Endothelial cell of umbilical vein (primary cell): ENCODE results near the gene NEDD1. TPM values are rescaled to one million over a fixed set of nuclear protein-coding genes. Genes with fewer than 3 reads are reported as not detected.

Experiments used
- BruUV-seq: library from RNA; stranded (reverse); fragments of 400-500 nt; replicated peaks from 2 replicates; lab custom pipeline; 2021; lab: Mats Ljungman, UMichigan
- CTCF ChIA-PET: fragments of 300-600, 350-600 bp; sonication (Branson Sonifier 250); formaldehyde crosslinking; loops from one replicate; lab custom pipeline; 2021; ENCODE audit warnings: antibody characterized with exemption, inconsistent platforms; lab: Charles Lee
- POLR2A ChIA-PET: fragments of 300-600, 350-600 bp; sonication (Branson Sonifier 250); formaldehyde crosslinking; loops from one replicate; lab custom pipeline; 2021; ENCODE audit warnings: antibody characterized with exemption, inconsistent platforms; lab: Charles Lee
- DNase-seq: peaks from one replicate; pipeline ENCODE4 v3.0.0-alpha.2; 2011; ENCODE audit warnings: low read depth, low spot score
- FAIRE-seq: peaks from 2 replicates; lab custom pipeline; 2011; peaks lifted over from hg19 to GRCh38; lab: Jason Lieb, UNC
- H2AFZ ChIP-seq: 2 replicates; pipeline ENCODE4 v1.6.0; 2012; ENCODE audit warnings: low read depth, low read length, control low read depth, inconsistent platforms
- H3K27ac ChIP-seq: 2 replicates; pipeline ENCODE4 v1.5.1; 2011; ENCODE audit warnings: low read depth, mild to moderate bottlenecking, control low read depth, low read length, moderate library complexity; ENCODE audit not compliant: insufficient read depth
- H3K27me3 ChIP-seq, 2 experiments: 2 replicates each; pipeline versions ENCODE4 v1.6.0 to v1.6.1; 2011; ENCODE audit warnings: low read length in 2 of 2, mixed read lengths in 1 of 2; ENCODE audit not compliant: control insufficient read depth in 2 of 2, insufficient read depth in 2 of 2
- H3K36me3 ChIP-seq, 2 experiments: 2 replicates in 1 of 2; 3 replicates in 1 of 2; pipeline ENCODE4 v1.5.1; 2011; ENCODE audit warnings: low read length in 2 of 2, mild to moderate bottlenecking in 1 of 2, moderate library complexity in 1 of 2; ENCODE audit not compliant: control insufficient read depth in 2 of 2, insufficient read depth in 2 of 2; ENCODE audit errors: extremely low read depth in 1 of 2
- H3K4me1 ChIP-seq: 3 replicates; pipeline ENCODE4 v1.5.1; 2011; ENCODE audit warnings: mild to moderate bottlenecking, low read length; ENCODE audit not compliant: control insufficient read depth, insufficient read depth; ENCODE audit errors: extremely low read depth
- H3K4me2 ChIP-seq: 2 replicates; pipeline ENCODE4 v1.6.1; 2011; ENCODE audit warnings: low read length, control low read depth, mixed read lengths; ENCODE audit not compliant: insufficient read depth
- H3K4me3 ChIP-seq, 3 experiments: fragments of 200-600 bp in 1 of 3; sonication (generic), shearing (Covaris generic) in 1 of 3; replicated peaks in 1 of 3; 2 replicates each; pipeline ENCODE4 v1.5.1; 2011 to 2016; ENCODE audit warnings: control low read depth in 3 of 3, low read length in 3 of 3, mild to moderate bottlenecking in 2 of 3, inconsistent platforms in 1 of 3, low read depth in 1 of 3, moderate library complexity in 1 of 3; ENCODE audit not compliant: insufficient read depth in 1 of 3
- H3K79me2 ChIP-seq: 2 replicates; pipeline ENCODE4 v1.6.0; 2012; ENCODE audit warnings: low read length, inconsistent platforms; ENCODE audit not compliant: control insufficient read depth, insufficient read depth
- H3K9ac ChIP-seq: replicated peaks from 2 replicates; pipeline ENCODE3; 2011; ENCODE audit warnings: low read length, control low read depth; ENCODE audit not compliant: insufficient read depth; ENCODE audit errors: extremely low read depth
- H3K9me1 ChIP-seq: replicated peaks from 3 replicates; pipeline ENCODE4 v1.6.0; 2011; ENCODE audit warnings: mild to moderate bottlenecking, low read length; ENCODE audit not compliant: control insufficient read depth, insufficient read depth; ENCODE audit errors: extremely low read depth
- H3K9me3 ChIP-seq: replicated peaks from 2 replicates; pipeline ENCODE4 v1.5.1; 2012; ENCODE audit warnings: low read length, inconsistent platforms; ENCODE audit not compliant: control insufficient read depth, insufficient read depth
- H4K20me1 ChIP-seq: replicated peaks from 2 replicates; pipeline ENCODE3; 2011; ENCODE audit warnings: mild to moderate bottlenecking, low read length; ENCODE audit not compliant: control insufficient read depth, insufficient read depth; ENCODE audit errors: extremely low read depth
- CTCF ChIP-seq, 2 donors: IDR thresholded peaks; 1 replicate in 1 of 2; 2 replicates in 1 of 2; pipeline ENCODE4 v1.5.1; 2011; ENCODE audit warnings: low read length in 2 of 2, mild to moderate bottlenecking in 2 of 2, moderate library complexity in 2 of 2, control low read depth in 1 of 2, inconsistent platforms in 1 of 2, low read depth in 1 of 2; ENCODE audit not compliant: insufficient read depth in 1 of 2; ENCODE audit errors: extremely low read depth in 1 of 2
- EZH2 ChIP-seq: IDR thresholded peaks from 2 replicates; pipeline ENCODE4 v1.6.1; 2012; ENCODE audit warnings: borderline replicate concordance, low read depth, mild to moderate bottlenecking, moderate library complexity, low read length, inconsistent platforms; ENCODE audit not compliant: severe bottlenecking
- FOS ChIP-seq: IDR thresholded peaks from 2 replicates; pipeline ENCODE4 v1.6.1; 2011; ENCODE audit warnings: mild to moderate bottlenecking, low read length, moderate library complexity, borderline replicate concordance; ENCODE audit not compliant: insufficient read depth
- GATA2 ChIP-seq: IDR thresholded peaks from 2 replicates; pipeline ENCODE4 v1.7.0; 2011; ENCODE audit warnings: low read depth, mild to moderate bottlenecking, moderate library complexity, mixed read lengths, low read length; ENCODE audit not compliant: insufficient read length, insufficient read depth
- JUN ChIP-seq: IDR thresholded peaks from 2 replicates; pipeline ENCODE4 v1.6.1; 2011; ENCODE audit warnings: borderline replicate concordance, low read depth; ENCODE audit not compliant: insufficient read length, insufficient read depth
- MAX ChIP-seq: IDR thresholded peaks from 2 replicates; pipeline ENCODE4 v1.6.1; 2011; ENCODE audit not compliant: insufficient read depth, insufficient read length
- MYC ChIP-seq: IDR thresholded peaks from one replicate; pipeline ENCODE4 v1.6.1; 2011; ENCODE audit warnings: mild to moderate bottlenecking, low read depth, low read length
- POLR2A ChIP-seq: IDR thresholded peaks from 2 replicates; pipeline ENCODE4 v1.6.1; 2012; ENCODE audit warnings: low read depth, mild to moderate bottlenecking, control low read depth, low read length
- POLR2AphosphoS5 ChIP-seq: IDR thresholded peaks from 2 replicates; pipeline ENCODE4 v1.6.1; 2012; ENCODE audit warnings: low read depth, mild to moderate bottlenecking, control low read depth, low read length, moderate library complexity; ENCODE audit not compliant: insufficient read depth
- dilution Hi-C: fragments of 300-500 bp; cut with MboI; formaldehyde crosslinking; loops from one replicate; pipeline ENCODE4 v1.15.0; 2019; ENCODE audit warnings: low sequenced_read_pairs; ENCODE audit not compliant: extremely low pct_ligation_motif_present
- intact Hi-C: fragments of 100-400 bp; cut with micrococcal nuclease; formaldehyde crosslinking; loops from one replicate; pipeline ENCODE4 v1.10.0; 2022
- polyA plus RNA-seq, 4 experiments: library from polyadenylated mRNA; depleted of rRNA in 3 of 4; stranded (reverse) in 3 of 4; unstranded in 1 of 4; fragments of >200 nt; gene quantifications; 2 replicates each; pipeline versions ENCODE4 v1.2.1 to v1.2.3, GENCODE V29; 2011 to 2012; ENCODE audit warnings: missing spikeins in 1 of 4
- total RNA-seq: library from RNA; stranded (reverse); gene quantifications from 2 replicates; pipeline ENCODE4 v1.2.3, GENCODE V29; 2021

NEDD1 gene
- total and polyA plus RNA-seq, 2 donors (not counting 3 experiments of a cell fraction or from before 2014, with no cell fraction given): 9.8 to 25.4 TPM

- DNase-seq (no peak), FAIRE-seq (no peak)
- Histone ChIP-seq H3K9ac (no peak overlapping the region), H3K4me1 (no peaks in the 10 kb centered on the region), H3K36me3 (no peaks in the 10 kb centered on the region), H3K79me2 (no peaks in the 10 kb centered on the region), H3K9me3 (no peaks in the 10 kb centered on the region), H4K20me1 (no peaks in the 10 kb centered on the region), H3K27me3 (no peaks in the 10 kb centered on the region), H3K27ac (no peak overlapping the region), H3K9me1 (no peaks in the 10 kb centered on the region), H3K4me3 (no peak overlapping the region), H2AFZ (no peak overlapping the region), H3K4me2 (no peak overlapping the region)
- POLR2A ChIA-PET: no interaction called here
- CTCF ChIA-PET: no interaction called here
- intact Hi-C loops: no loop called here
- no TSS peak for BruUV-seq
- TF ChIP-seq GATA2 (no peak), JUN (no peak), MAX (no peak), EZH2 (no peak), FOS (no peak), MYC (no peak), CTCF (IDR thresholded peaks at IDR 0.05; ENCODE audit: extremely low read depth in 1 of 2, insufficient read depth in 1 of 2, low read depth in 1 of 2, low read length in 2 of 2) (no peak), POLR2A (no peak), POLR2AphosphoS5 (no peak)
- dilution Hi-C loops: no loop called here
These were observed 48.9 kb upstream of the NEDD1 start for GRCh38 chr12:96858162-96858561.
